ENCODE measurements around the gene HOXA10.

Gene HOXA10

GRCh38 chr7:27165089-27165995 lies 8.8 kb downstream of the HOXA10 start, which contains the start of gene HOXA9:
Gene HOXA9, minus strand, starts transcription at chr7:27165537. Its CDS starts 80 bp downstream, at chr7:27165457.
- FAIRE-seq: no peak

GRCh38 chr7:27164367-27165088 lies 9.6 kb downstream of the HOXA10 start:
- no peak for FAIRE-seq

- FAIRE-seq: no peak
Measured at GRCh38 chr7:27164045-27164366, 10.1 kb downstream of the HOXA10 start.

GRCh38 chr7:27163288-27164044 lies 10.7 kb downstream of the HOXA10 start:
- no peak for FAIRE-seq

- no peak for FAIRE-seq
Measured at GRCh38 chr7:27162561-27163287, 11.4 kb downstream of the HOXA10 start.

GRCh38 chr7:27161721-27162560 lies 12.2 kb downstream of the HOXA10 start:
- no peak for FAIRE-seq

- FAIRE-seq: no peak
Measured at GRCh38 chr7:27161214-27161720, 12.9 kb downstream of the HOXA10 start.

GRCh38 chr7:27160546-27161213 lies 13.4 kb downstream of the HOXA10 start:
- FAIRE-seq: no peak

GRCh38 chr7:27160145-27160545 lies 14.0 kb downstream of the HOXA10 start:
- no peak for FAIRE-seq

GRCh38 chr7:27159266-27160144 lies 14.6 kb downstream of the HOXA10 start:
- FAIRE-seq: no peak

GRCh38 chr7:27158436-27159265 lies 15.5 kb downstream of the HOXA10 start:
- FAIRE-seq: no peak

GRCh38 chr7:27157702-27158431 lies 16.3 kb downstream of the HOXA10 start:
- FAIRE-seq: no peak

- no peak for FAIRE-seq
Measured at GRCh38 chr7:27156916-27157701, 17.0 kb downstream of the HOXA10 start.

GRCh38 chr7:27156508-27156898 lies 17.6 kb downstream of the HOXA10 start, which contains the start of gene HOXA7:
Gene HOXA7, minus strand, starts transcription at chr7:27156675. Its CDS starts 130 bp downstream, at chr7:27156545.
- no peak for FAIRE-seq

GRCh38 chr7:27155816-27156507 lies 18.2 kb downstream of the HOXA10 start:
- FAIRE-seq: no peak

Measured in colon (tissue), 2 donors.